ENCODE results near the gene SCLY. TPM values are rescaled to one million over a fixed set of nuclear protein-coding genes. Genes with fewer than 3 reads are reported as not detected.

Gene SCLY
- total and polyA plus RNA-seq, 2 of the 13 experiments (the other 11 are each of a cell fraction or from before 2014, with no cell fraction given) = 27.9 to 38.6 TPM

GRCh38 chr2:238060542-238061314 is at the start of gene SCLY (continued):
- peak; percentile 60; the same call in 1 of the 2 replicates for TF ChIP-seq ZNF646 (CRISPR knock-in tag; IDR thresholded peaks at IDR 0.05)
- no peak for TF ChIP-seq ZBTB1 (CRISPR knock-in tag; IDR thresholded peaks at IDR 0.05; ENCODE audit: borderline replicate concordance)
- TF ChIP-seq ZNF24 (IDR thresholded peaks at IDR 0.05) = no peak; the same call in 1 of the 2 replicates
- TF ChIP-seq PCBP1 (IDR thresholded peaks at IDR 0.05; ENCODE audit: borderline replicate concordance, low read depth, low read length) = no peak
- TF ChIP-seq HDAC6 (IDR thresholded peaks at IDR 0.05; ENCODE audit: low read depth, low read length) = no peak
- TF ChIP-seq ZNF512B (CRISPR knock-in tag; IDR thresholded peaks at IDR 0.05; ENCODE audit: borderline replicate concordance) = 0 out of 2 replicates have a peak, but pooled peaks have one; percentile 20
- peak; percentile 63 for TF ChIP-seq ZNF788 (CRISPR knock-in tag; IDR thresholded peaks at IDR 0.05; ENCODE audit: borderline replicate concordance)
- peak; percentile 78 for TF ChIP-seq SKI (IDR thresholded peaks at IDR 0.05; ENCODE audit: partially characterized antibody)
- TF ChIP-seq ZC3H4 (CRISPR knock-in tag; IDR thresholded peaks at IDR 0.05; ENCODE audit: borderline replicate concordance) = peak; percentile 17; the same call in 1 of the 2 replicates
- peak; percentile 31; the same call in 1 of the 2 replicates for TF ChIP-seq RARA (CRISPR knock-in tag; IDR thresholded peaks at IDR 0.05)
- no peak for TF ChIP-seq ZBTB34 (CRISPR knock-in tag; IDR thresholded peaks at IDR 0.05)
- TF ChIP-seq MAF1 (CRISPR knock-in tag; IDR thresholded peaks at IDR 0.05; ENCODE audit: borderline replicate concordance) = no peak; the same call in 1 of the 2 replicates
- no peak for TF ChIP-seq STAT5B (CRISPR knock-in tag; IDR thresholded peaks at IDR 0.05)
- no peak for TF ChIP-seq TEF (CRISPR knock-in tag; IDR thresholded peaks at IDR 0.05)
- TF ChIP-seq NAIF1 (CRISPR knock-in tag; IDR thresholded peaks at IDR 0.05; ENCODE audit: borderline replicate concordance) = peak; percentile 95; the same call in 1 of the 2 replicates
- TF ChIP-seq KDM3A (CRISPR knock-in tag; IDR thresholded peaks at IDR 0.05; ENCODE audit: low read depth) = peak; percentile 71; the same call in 1 of the 2 replicates
- TF ChIP-seq ZNF253 (CRISPR knock-in tag; IDR thresholded peaks at IDR 0.05; ENCODE audit: borderline replicate concordance) = peak; percentile 96; the same call in 1 of the 2 replicates
